SU-DHL-6 (cell line): ENCODE results near the gene ABL2.

Experiments used
- H2AFZ ChIP-seq: fragments of 200-600 bp; sonication (generic); 2 replicates; pipeline ENCODE4 v1.6.1; 2014; ENCODE audit warnings: low read depth, mild to moderate bottlenecking, moderate library complexity, mixed read lengths, antibody characterized with exemption, low read length; ENCODE audit not compliant: severe bottlenecking
- H3F3A ChIP-seq: fragments of 200-600 bp; shearing (Covaris generic); 2 replicates; pipeline ENCODE4 v1.6.0; 2016; ENCODE audit warnings: antibody characterized with exemption, mild to moderate bottlenecking; ENCODE audit not compliant: insufficient read depth
- H3K27ac ChIP-seq: fragments of 200-600 bp; sonication (generic); 2 replicates; pipeline ENCODE4 v1.5.1; 2016; ENCODE audit warnings: low read depth, mild to moderate bottlenecking, low read length, moderate library complexity, mixed read lengths
- H3K27me3 ChIP-seq: fragments of 200-600 bp; sonication (generic), shearing (Covaris generic); 2 replicates; pipeline ENCODE4 v1.6.0; 2014; ENCODE audit warnings: mild to moderate bottlenecking, low read length
- H3K36me3 ChIP-seq: fragments of 200-600 bp; sonication (generic); 2 replicates; pipeline ENCODE4 v1.6.1; 2014; ENCODE audit warnings: mild to moderate bottlenecking, low read length, mixed read lengths
- H3K4me2 ChIP-seq: fragments of 300-600, 200-600 bp; shearing (Covaris generic), sonication (generic); 2 replicates; pipeline ENCODE4 v1.6.0; 2014; ENCODE audit warnings: low read length, low read depth, mild to moderate bottlenecking; ENCODE audit not compliant: poor library complexity, severe bottlenecking
- H3K4me3 ChIP-seq: fragments of 200-600 bp; sonication (generic); 2 replicates; pipeline ENCODE4 v1.5.1; 2014; ENCODE audit warnings: antibody characterized with exemption, low read length, mild to moderate bottlenecking, mixed read lengths; ENCODE audit not compliant: insufficient read depth, poor library complexity, severe bottlenecking
- H3K79me2 ChIP-seq: fragments of 200-600 bp; sonication (generic); 2 replicates; pipeline ENCODE4 v1.6.1; 2014; ENCODE audit warnings: mild to moderate bottlenecking, low read length, moderate library complexity; ENCODE audit not compliant: insufficient read depth
- H3K9ac ChIP-seq: fragments of 200-600 bp; sonication (generic); 2 replicates; pipeline ENCODE4 v1.7.0; 2014; ENCODE audit warnings: mild to moderate bottlenecking, low read length
- H3K9me2 ChIP-seq: fragments of 200-600 bp; sonication (generic); replicated peaks from 2 replicates; pipeline ENCODE4 v1.6.1; 2014; ENCODE audit warnings: low read length; ENCODE audit not compliant: insufficient read depth
- H3K9me3 ChIP-seq: fragments of 200-600 bp; sonication (generic); 2 replicates; pipeline ENCODE4 v1.6.1; 2014; ENCODE audit warnings: low read length, mixed read lengths; ENCODE audit not compliant: insufficient read depth
- H4K20me1 ChIP-seq: fragments of 200-600 bp; sonication (generic); 2 replicates; pipeline ENCODE4 v1.6.1; 2014; ENCODE audit warnings: low read depth, mild to moderate bottlenecking, antibody characterized with exemption, low read length, moderate library complexity, mixed read lengths
- EZH2phosphoT487 ChIP-seq: fragments of 200-600 bp; sonication (generic), shearing (Covaris generic); conservative IDR thresholded peaks from 2 replicates; pipeline ENCODE4 v1.6.1; 2018; ENCODE audit warnings: mild to moderate bottlenecking, antibody characterized with exemption, low read length, moderate library complexity, mixed read lengths
- TF ChIP-seq, protein P1 (sequence below): fragments of 200-600 bp; sonication (generic); IDR thresholded peaks from one replicate; pipeline ENCODE4 v1.5.1; 2017; ENCODE audit warnings: antibody characterized with exemption, mild to moderate bottlenecking, low read length, moderate library complexity; ENCODE audit not compliant: insufficient read depth, poor library complexity, severe bottlenecking

The ABL2 gene

GRCh38 chr1:179055937-179056336, 173.5 kb downstream of the ABL2 start:
- TF ChIP-seq, protein P1, sequence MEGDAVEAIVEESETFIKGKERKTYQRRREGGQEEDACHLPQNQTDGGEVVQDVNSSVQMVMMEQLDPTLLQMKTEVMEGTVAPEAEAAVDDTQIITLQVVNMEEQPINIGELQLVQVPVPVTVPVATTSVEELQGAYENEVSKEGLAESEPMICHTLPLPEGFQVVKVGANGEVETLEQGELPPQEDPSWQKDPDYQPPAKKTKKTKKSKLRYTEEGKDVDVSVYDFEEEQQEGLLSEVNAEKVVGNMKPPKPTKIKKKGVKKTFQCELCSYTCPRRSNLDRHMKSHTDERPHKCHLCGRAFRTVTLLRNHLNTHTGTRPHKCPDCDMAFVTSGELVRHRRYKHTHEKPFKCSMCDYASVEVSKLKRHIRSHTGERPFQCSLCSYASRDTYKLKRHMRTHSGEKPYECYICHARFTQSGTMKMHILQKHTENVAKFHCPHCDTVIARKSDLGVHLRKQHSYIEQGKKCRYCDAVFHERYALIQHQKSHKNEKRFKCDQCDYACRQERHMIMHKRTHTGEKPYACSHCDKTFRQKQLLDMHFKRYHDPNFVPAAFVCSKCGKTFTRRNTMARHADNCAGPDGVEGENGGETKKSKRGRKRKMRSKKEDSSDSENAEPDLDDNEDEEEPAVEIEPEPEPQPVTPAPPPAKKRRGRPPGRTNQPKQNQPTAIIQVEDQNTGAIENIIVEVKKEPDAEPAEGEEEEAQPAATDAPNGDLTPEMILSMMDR: no peak
- no peak for TF ChIP-seq EZH2phosphoT487
- H3K79me2 ChIP-seq: no peaks in the 10 kb centered on the region
- H3K27ac ChIP-seq: no peak overlapping the region
- H3K4me3 ChIP-seq: no peak overlapping the region
- H3K4me2 ChIP-seq: no peak overlapping the region
- no peaks in the 10 kb centered on the region for H3K27me3 ChIP-seq
- H3K36me3 ChIP-seq: no peaks in the 10 kb centered on the region
- H3K9me3 ChIP-seq: no peaks in the 10 kb centered on the region
- H2AFZ ChIP-seq: no peak overlapping the region
- no peak overlapping the region for H3K9ac ChIP-seq
- no peaks in the 10 kb centered on the region for H4K20me1 ChIP-seq
- H3K9me2 ChIP-seq: no peaks in the 10 kb centered on the region
- H3F3A ChIP-seq: no peaks in the 10 kb centered on the region

DNA sequence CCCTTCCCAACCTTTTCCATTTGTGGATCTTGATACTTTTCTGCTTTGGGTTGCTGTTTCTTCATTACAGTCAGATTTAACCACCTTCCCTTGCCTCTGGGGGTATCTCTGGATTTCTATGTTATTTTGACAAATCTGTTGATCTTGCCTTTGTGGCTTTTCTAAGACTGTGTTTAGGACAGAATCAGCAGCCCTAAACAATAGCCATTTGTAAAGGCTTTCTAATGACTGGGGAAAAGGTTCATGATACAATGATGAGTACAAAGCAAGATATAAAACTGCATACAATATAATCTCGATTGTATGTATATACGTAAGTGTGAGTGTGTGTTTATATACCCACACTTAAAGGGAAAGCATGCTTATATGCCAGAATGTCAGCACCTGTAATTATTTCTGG, 176.0 kb downstream of the ABL2 start:
- H2AFZ ChIP-seq: no peak overlapping the region
- H3K27ac ChIP-seq: no peak overlapping the region
- H3K9me3 ChIP-seq: no peaks in the 10 kb centered on the region
- no peaks in the 10 kb centered on the region for H3F3A ChIP-seq
- no peak overlapping the region for H3K4me3 ChIP-seq
- no peak for TF ChIP-seq EZH2phosphoT487
- TF ChIP-seq, protein P1: no peak
- H3K27me3 ChIP-seq: no peaks in the 10 kb centered on the region
- no peaks in the 10 kb centered on the region for H3K36me3 ChIP-seq
- no peaks in the 10 kb centered on the region for H4K20me1 ChIP-seq
- no peak overlapping the region for H3K4me2 ChIP-seq
- H3K9me2 ChIP-seq: no peaks in the 10 kb centered on the region
- H3K79me2 ChIP-seq: no peaks in the 10 kb centered on the region
- no peak overlapping the region for H3K9ac ChIP-seq

DNA sequence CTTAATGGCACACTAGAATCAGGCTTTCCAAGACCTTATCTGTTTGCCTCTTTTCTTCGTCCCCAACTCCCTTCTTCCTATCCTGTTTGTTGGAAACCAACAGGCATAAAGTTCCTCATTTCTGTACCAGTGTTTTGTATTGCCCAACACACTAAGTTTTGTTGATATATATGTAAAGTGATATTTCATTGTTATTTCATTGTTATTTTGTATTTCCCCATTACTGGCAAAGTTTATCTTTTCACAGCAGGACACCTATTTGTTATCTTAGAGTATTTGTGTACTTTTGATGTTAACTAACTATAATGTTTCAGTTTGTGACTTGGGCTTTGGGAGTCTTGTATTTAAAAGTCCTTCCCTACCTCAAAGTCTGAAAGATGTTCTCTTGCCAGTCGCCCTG, 176.7 kb downstream of the ABL2 start:
- Histone ChIP-seq H3K27ac (no peak overlapping the region), H3K4me2 (no peak overlapping the region), H3K9ac (no peak overlapping the region), H3K79me2 (no peaks in the 10 kb centered on the region), H3K9me3 (no peaks in the 10 kb centered on the region), H4K20me1 (no peaks in the 10 kb centered on the region), H3K4me3 (no peak overlapping the region), H2AFZ (no peak overlapping the region), H3F3A (no peaks in the 10 kb centered on the region), H3K9me2 (no peaks in the 10 kb centered on the region), H3K27me3 (no peaks in the 10 kb centered on the region), H3K36me3 (no peaks in the 10 kb centered on the region)
- TF ChIP-seq, protein P1: no peak
- no peak for TF ChIP-seq EZH2phosphoT487
